HEK293T (cell line): Measurements from ENCODE around the gene SLC51A.
"Not testable (repeated sequence)": the region's sequence is repeated elsewhere in the genome, so short reads cannot be mapped to it uniquely, and the experiment has no call there.

ENCODE experiments used
- CTCF ChIA-PET: fragments of 350-600 bp; formaldehyde crosslinking; extraction: SDS; loops from one replicate; lab custom pipeline; 2021; ENCODE audit warnings: antibody characterized with exemption, inconsistent platforms; lab: Yijun Ruan, JAX
- POLR2A ChIA-PET: fragments of 350-600 bp; formaldehyde crosslinking; extraction: SDS; loops from one replicate; lab custom pipeline; 2020; ENCODE audit warnings: antibody characterized with exemption, inconsistent platforms; lab: Yijun Ruan, JAX
- DNase-seq: peaks from one replicate; pipeline ENCODE4 v3.0.0; 2012; ENCODE audit warnings: mixed read lengths; ENCODE audit errors: extremely low spot score
- ARNT ChIP-seq: fragments of 450-650 bp; IDR thresholded peaks from 2 replicates; pipeline ENCODE4 v1.6.1; 2017; ENCODE audit warnings: mild to moderate bottlenecking
- BHLHE40 ChIP-seq: fragments of 450-650 bp; IDR thresholded peaks from 2 replicates; pipeline ENCODE4 v1.6.1; 2016; ENCODE audit warnings: mild to moderate bottlenecking, moderate library complexity, borderline replicate concordance
- CTBP1 ChIP-seq: fragments of 450-650 bp; IDR thresholded peaks from 2 replicates; pipeline ENCODE4 v1.6.1; 2016; ENCODE audit warnings: borderline replicate concordance
- ELF4 ChIP-seq: fragments of 450-650 bp; IDR thresholded peaks from 2 replicates; pipeline ENCODE4 v1.6.1; 2017; ENCODE audit warnings: antibody characterized with exemption
- FOXA1 ChIP-seq: fragments of 450-650 bp; IDR thresholded peaks from 2 replicates; pipeline ENCODE4 v1.6.1; 2016; ENCODE audit warnings: mild to moderate bottlenecking
- FOXK2 ChIP-seq: fragments of 450-650 bp; IDR thresholded peaks from 2 replicates; pipeline ENCODE4 v1.6.1; 2016; ENCODE audit warnings: mild to moderate bottlenecking
- FOXM1 ChIP-seq: fragments of 450-650 bp; IDR thresholded peaks from 2 replicates; pipeline ENCODE4 v1.6.1; 2017; ENCODE audit warnings: mild to moderate bottlenecking, borderline replicate concordance
- HDGF ChIP-seq: fragments of 450-650 bp; IDR thresholded peaks from 2 replicates; pipeline ENCODE4 v1.6.1; 2017; ENCODE audit warnings: antibody characterized with exemption, borderline replicate concordance
- L3MBTL2 ChIP-seq: fragments of 450-650 bp; conservative IDR thresholded peaks from 2 replicates; pipeline ENCODE4 v1.6.1; 2016; ENCODE audit warnings: mild to moderate bottlenecking
- LEF1 ChIP-seq: fragments of 450-650 bp; IDR thresholded peaks from 2 replicates; pipeline ENCODE4 v1.6.1; 2017; ENCODE audit warnings: mild to moderate bottlenecking, borderline replicate concordance
- NFRKB ChIP-seq: fragments of 450-650 bp; IDR thresholded peaks from 2 replicates; pipeline ENCODE4 v1.6.1; 2016; ENCODE audit warnings: mild to moderate bottlenecking, moderate library complexity
- PKNOX1 ChIP-seq: fragments of 450-650 bp; IDR thresholded peaks from 2 replicates; pipeline ENCODE4 v1.6.1; 2016
- SP1 ChIP-seq: fragments of 450-650 bp; IDR thresholded peaks from 2 replicates; pipeline ENCODE4 v1.6.1; 2017
- SUZ12 ChIP-seq: fragments of 450-650 bp; IDR thresholded peaks from 2 replicates; pipeline ENCODE4 v1.6.1; 2016; ENCODE audit warnings: mild to moderate bottlenecking
- TARDBP ChIP-seq: fragments of 450-650 bp; IDR thresholded peaks from 2 replicates; pipeline ENCODE4 v1.6.1; 2016
- ZNF384 ChIP-seq: fragments of 450-650 bp; IDR thresholded peaks from 2 replicates; pipeline ENCODE4 v1.6.1; 2016

The SLC51A gene

GRCh38 chr3:196179380-196180308 is 36.7 kb upstream of the SLC51A start:
- CTCF ChIA-PET = no interaction called here
- TF ChIP-seq SP1 (no peak), PKNOX1 (no peak)
- POLR2A ChIA-PET = no interaction called here
- no peak for DNase-seq

- TF ChIP-seq TARDBP (no peak), SP1 (no peak), PKNOX1 (no peak), CTBP1 (no peak), LEF1 (no peak), FOXA1 (no peak), NFRKB (no peak), ELF4 (no peak)
- ChIA-PET CTCF (no interaction called here), POLR2A (no interaction called here)
- no peak for DNase-seq
These were observed 36.0 kb upstream of the SLC51A start for GRCh38 chr3:196180346-196180745.

- DNase-seq = no peak
- ChIA-PET POLR2A (no interaction called here), CTCF (interaction anchor here (0.6 kb wide), 1 partner anchor 47 kb away, joined by 3 read pairs; no protein-coding TSS in a partner anchor)
- TF ChIP-seq ZNF384 (no peak), PKNOX1 (no peak), TARDBP (no peak), NFRKB (no peak), FOXA1 (no peak), ELF4 (no peak), L3MBTL2 (no peak), HDGF (no peak), BHLHE40 (no peak), FOXM1 (no peak), SUZ12 (no peak), CTBP1 (no peak), LEF1 (no peak), ARNT (no peak), FOXK2 (no peak), SP1 (no peak)
These were observed 35.2 kb upstream of the SLC51A start for GRCh38 chr3:196181127-196181546.

- DNase-seq, CTCF ChIA-PET, POLR2A ChIA-PET: not testable (repeated sequence)
These were observed 32.2 kb upstream of the SLC51A start for GRCh38 chr3:196184169-196184432.

- POLR2A ChIA-PET = no interaction called here
- CTCF ChIA-PET = no interaction called here
- TF ChIP-seq SUZ12 = no peak
- no peak for TF ChIP-seq L3MBTL2
- no peak for TF ChIP-seq HDGF
- TF ChIP-seq ARNT = no peak
- TF ChIP-seq TARDBP = no peak
- no peak for TF ChIP-seq FOXK2
- TF ChIP-seq LEF1 = no peak
- TF ChIP-seq BHLHE40 = no peak
- no peak for TF ChIP-seq ZNF384
- no peak for TF ChIP-seq SP1
- DNase-seq = no peak
These were observed 31.5 kb upstream of the SLC51A start for GRCh38 chr3:196184881-196185280.

GRCh38 chr3:196186651-196187573 is 29.4 kb upstream of the SLC51A start:
- TF ChIP-seq BHLHE40 = no peak
- no peak for TF ChIP-seq TARDBP
- no peak for TF ChIP-seq FOXM1
- TF ChIP-seq L3MBTL2 = no peak
- TF ChIP-seq SUZ12 = no peak
- TF ChIP-seq FOXK2 = no peak
- no peak for TF ChIP-seq ZNF384
- TF ChIP-seq PKNOX1 = no peak
- no peak for TF ChIP-seq SP1
- ChIA-PET POLR2A (no interaction called here), CTCF (interaction anchor here (0.9 kb wide), 1 partner anchor 114 kb away, joined by 3 read pairs; no protein-coding TSS in a partner anchor)
- DNase-seq = no peak
